ENCODE results near the gene STXBP5L.

The STXBP5L gene

GRCh38 chr3:121269389-121269788, 361.4 kb downstream of the STXBP5L start:
- TF ChIP-seq RAD21 (IDR thresholded peaks at IDR 0.05; ENCODE audit: low read depth) = no peak
- TF ChIP-seq TCF12 (IDR thresholded peaks at IDR 0.05; ENCODE audit: low read depth) = no peak
- no peak for TF ChIP-seq ZBTB7A (IDR thresholded peaks at IDR 0.05; ENCODE audit: low read depth)
- no peak for TF ChIP-seq CEBPB (IDR thresholded peaks at IDR 0.05)
- no peak for TF ChIP-seq TAF1 (IDR thresholded peaks at IDR 0.05; ENCODE audit: low read depth)
- TF ChIP-seq NFIC (IDR thresholded peaks at IDR 0.05) = no peak
- no peak for TF ChIP-seq REST (IDR thresholded peaks at IDR 0.05; ENCODE audit: low read depth)
- TF ChIP-seq YY1 (IDR thresholded peaks at IDR 0.05; ENCODE audit: low read depth) = no peak
- TF ChIP-seq TEAD4 (IDR thresholded peaks at IDR 0.05) = no peak

DNA sequence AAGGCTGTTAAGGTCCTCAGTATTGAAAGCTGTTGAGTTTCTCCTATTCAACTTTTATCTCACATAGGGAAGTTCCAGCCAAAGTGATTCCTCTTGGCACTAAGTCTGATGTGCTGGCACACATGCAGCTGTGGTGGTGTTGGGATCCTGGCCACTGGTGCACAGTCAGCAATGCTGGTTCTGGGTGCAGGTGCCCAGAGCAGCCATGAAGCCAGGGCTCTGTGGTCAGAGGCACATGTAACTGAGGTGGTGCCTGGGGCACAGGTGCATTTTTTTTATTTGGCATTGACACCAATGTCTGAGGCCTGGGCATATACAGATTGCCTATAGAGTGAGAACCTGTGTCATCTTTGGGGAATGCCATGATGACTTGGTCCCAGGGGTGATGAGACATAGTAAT, 366.4 kb downstream of the STXBP5L start:
- no peak for TF ChIP-seq ZBTB7A (IDR thresholded peaks at IDR 0.05; ENCODE audit: low read depth)
- no peak for TF ChIP-seq NFIC (IDR thresholded peaks at IDR 0.05)
- no peak for TF ChIP-seq CREB1 (IDR thresholded peaks at IDR 0.05; ENCODE audit: low read depth)

DNA sequence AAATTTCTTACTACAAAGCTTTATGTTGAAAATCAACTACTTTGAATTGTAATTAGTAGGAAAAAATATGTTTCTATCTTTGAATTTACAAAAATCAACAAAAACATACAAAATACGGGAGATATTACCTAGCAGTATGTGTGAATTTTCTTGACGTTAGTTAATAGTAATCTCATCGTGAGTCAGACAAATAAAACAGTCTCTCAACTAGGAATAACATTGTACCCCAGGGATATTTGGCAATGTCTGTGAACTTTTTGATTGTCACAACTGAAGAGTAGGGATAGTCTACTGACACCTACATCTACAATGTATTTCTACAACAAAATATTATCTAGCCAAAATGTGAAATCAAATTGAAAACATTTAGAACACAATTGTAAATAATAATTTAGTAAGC, 387.4 kb downstream of the STXBP5L start:
- TF ChIP-seq USF1 (IDR thresholded peaks at IDR 0.05) = no peak
- no peak for TF ChIP-seq TCF12 (IDR thresholded peaks at IDR 0.05; ENCODE audit: low read depth)
- no peak for TF ChIP-seq EGR1 (IDR thresholded peaks at IDR 0.05)
- no peak for TF ChIP-seq TAF1 (IDR thresholded peaks at IDR 0.05; ENCODE audit: low read depth)
- no peak for TF ChIP-seq RAD21 (IDR thresholded peaks at IDR 0.05; ENCODE audit: low read depth)
- TF ChIP-seq REST (IDR thresholded peaks at IDR 0.05; ENCODE audit: low read depth) = no peak
- no peak for TF ChIP-seq MAX (IDR thresholded peaks at IDR 0.05)
- TF ChIP-seq CREB1 (IDR thresholded peaks at IDR 0.05; ENCODE audit: low read depth) = no peak
- TF ChIP-seq TEAD4 (IDR thresholded peaks at IDR 0.05) = no peak
- no peak for TF ChIP-seq NFIC (IDR thresholded peaks at IDR 0.05)
- TF ChIP-seq EP300 (IDR thresholded peaks at IDR 0.05; ENCODE audit: borderline replicate concordance) = no peak
- TF ChIP-seq YY1 (IDR thresholded peaks at IDR 0.05; ENCODE audit: low read depth) = no peak
- no peak for TF ChIP-seq ZBTB7A (IDR thresholded peaks at IDR 0.05; ENCODE audit: low read depth)

DNA sequence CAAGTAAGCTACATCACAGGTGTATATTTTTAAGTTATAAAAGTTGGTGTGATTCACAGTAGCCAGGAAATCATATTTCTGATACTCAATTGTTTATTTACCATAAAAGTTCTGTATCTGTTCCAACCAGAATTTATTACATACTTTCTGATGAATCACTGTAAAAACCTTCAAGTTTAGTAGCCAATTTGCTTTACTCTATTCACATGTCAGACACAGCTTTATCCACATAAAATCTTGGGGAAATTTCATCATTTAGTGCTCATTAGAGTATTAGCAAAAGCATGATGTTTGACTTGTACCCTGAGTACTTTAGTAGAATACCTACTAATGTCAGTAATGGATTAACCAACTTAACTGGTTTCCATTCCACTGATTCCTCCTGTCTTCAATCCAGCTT, 388.0 kb downstream of the STXBP5L start:
- TF ChIP-seq ZBTB7A (IDR thresholded peaks at IDR 0.05; ENCODE audit: low read depth) = no peak
- TF ChIP-seq TAF1 (IDR thresholded peaks at IDR 0.05; ENCODE audit: low read depth) = no peak
- TF ChIP-seq USF1 (IDR thresholded peaks at IDR 0.05) = no peak
- TF ChIP-seq TEAD4 (IDR thresholded peaks at IDR 0.05) = no peak
- no peak for TF ChIP-seq NFIC (IDR thresholded peaks at IDR 0.05)
- no peak for TF ChIP-seq EGR1 (IDR thresholded peaks at IDR 0.05)
- TF ChIP-seq RAD21 (IDR thresholded peaks at IDR 0.05; ENCODE audit: low read depth) = no peak
- TF ChIP-seq TCF12 (IDR thresholded peaks at IDR 0.05; ENCODE audit: low read depth) = no peak
- TF ChIP-seq REST (IDR thresholded peaks at IDR 0.05; ENCODE audit: low read depth) = no peak

GRCh38 chr3:121324320-121324719, 416.3 kb downstream of the STXBP5L start:
- TF ChIP-seq YY1 (IDR thresholded peaks at IDR 0.05; ENCODE audit: low read depth) (no peak), RAD21 (IDR thresholded peaks at IDR 0.05; ENCODE audit: low read depth) (no peak), EGR1 (IDR thresholded peaks at IDR 0.05) (no peak), CEBPB (IDR thresholded peaks at IDR 0.05) (no peak), USF1 (IDR thresholded peaks at IDR 0.05) (no peak), FOXM1 (IDR thresholded peaks at IDR 0.05; ENCODE audit: borderline replicate concordance, low read depth) (no peak), CREB1 (IDR thresholded peaks at IDR 0.05; ENCODE audit: low read depth) (no peak), REST (IDR thresholded peaks at IDR 0.05; ENCODE audit: low read depth) (no peak), TEAD4 (IDR thresholded peaks at IDR 0.05) (no peak), EP300 (IDR thresholded peaks at IDR 0.05; ENCODE audit: borderline replicate concordance) (no peak), ZBTB7A (IDR thresholded peaks at IDR 0.05; ENCODE audit: low read depth) (no peak), NFIC (IDR thresholded peaks at IDR 0.05) (no peak), MAX (IDR thresholded peaks at IDR 0.05) (no peak), TAF1 (IDR thresholded peaks at IDR 0.05; ENCODE audit: low read depth) (no peak), TCF12 (IDR thresholded peaks at IDR 0.05; ENCODE audit: low read depth) (no peak)

Measured in Ishikawa (cell line).